Urothelium cell line (cell line): ENCODE data around the gene LTB4R.

Experiments used
- DNase-seq: peaks from one replicate; pipeline ENCODE4 v3.0.0; 2011; ENCODE audit warnings: low spot score, mixed read lengths
- FAIRE-seq: peaks from 2 replicates; lab custom pipeline; 2011; peaks lifted over from hg19 to GRCh38; lab: Jason Lieb, UNC

LTB4R gene

DNA sequence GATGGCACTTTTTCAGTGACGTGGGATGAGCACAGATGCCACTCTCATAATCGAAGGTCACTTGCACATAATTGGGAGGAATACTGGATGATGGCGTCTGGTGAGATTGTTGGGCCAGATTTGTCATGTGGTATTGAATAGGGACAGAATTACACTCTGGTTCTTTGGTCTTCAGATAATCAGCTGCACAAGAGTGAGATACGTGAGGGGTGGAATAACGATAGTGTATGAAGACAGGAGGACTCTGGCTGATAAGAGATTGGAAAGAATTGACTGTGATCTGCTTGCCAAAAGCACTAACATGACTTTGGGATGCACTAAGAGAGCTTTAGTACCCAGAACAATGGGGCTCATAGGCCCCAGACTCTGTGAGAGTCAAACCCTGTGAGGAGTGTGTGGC lies 32.9 kb upstream of the LTB4R start:
- FAIRE-seq (no peak), DNase-seq (no peak)

DNA sequence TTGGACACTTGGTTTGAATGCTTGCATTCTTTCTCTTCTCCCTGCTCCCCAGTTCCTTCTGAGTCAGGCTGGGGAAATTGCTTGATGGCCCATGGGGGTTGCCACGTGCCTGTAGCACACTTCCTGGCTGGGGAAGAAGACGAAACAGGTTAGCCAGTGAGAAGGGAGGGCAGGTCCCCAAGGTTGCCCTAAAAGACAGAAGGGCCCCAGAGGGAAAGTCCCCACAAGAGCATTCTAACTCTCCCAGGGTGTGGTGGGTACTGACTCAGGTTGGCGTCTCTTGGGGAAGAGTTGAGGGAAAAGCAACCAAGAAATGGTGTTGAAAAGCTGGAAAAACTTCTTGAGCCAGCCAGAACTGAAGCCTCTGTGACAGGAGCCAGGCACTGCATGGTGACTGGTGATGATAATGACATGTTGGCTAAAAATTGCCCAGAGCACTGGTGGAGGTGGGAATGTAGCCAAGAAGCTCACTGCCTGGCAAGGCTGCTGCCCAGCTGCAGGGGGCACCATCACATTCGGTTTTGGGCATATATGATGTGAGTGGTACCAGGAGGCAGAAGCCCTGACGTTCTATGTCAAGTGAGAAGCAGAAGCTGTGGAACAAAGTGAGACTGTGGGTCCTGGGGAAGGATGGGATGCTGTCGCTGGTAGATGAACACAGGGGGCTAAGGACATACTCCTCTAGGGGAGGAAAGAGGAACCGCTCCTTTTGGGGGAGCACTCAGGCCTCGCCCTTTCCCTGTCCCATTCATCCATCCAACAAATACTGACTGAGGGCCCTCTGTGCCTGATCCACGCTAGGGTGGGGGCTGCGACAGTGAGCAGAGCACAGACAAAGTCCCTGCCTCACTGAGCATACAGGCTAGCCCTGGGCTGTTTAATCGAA lies 31.8 kb upstream of the LTB4R start:
- DNase-seq, result no peak
- FAIRE-seq, result no peak

DNA sequence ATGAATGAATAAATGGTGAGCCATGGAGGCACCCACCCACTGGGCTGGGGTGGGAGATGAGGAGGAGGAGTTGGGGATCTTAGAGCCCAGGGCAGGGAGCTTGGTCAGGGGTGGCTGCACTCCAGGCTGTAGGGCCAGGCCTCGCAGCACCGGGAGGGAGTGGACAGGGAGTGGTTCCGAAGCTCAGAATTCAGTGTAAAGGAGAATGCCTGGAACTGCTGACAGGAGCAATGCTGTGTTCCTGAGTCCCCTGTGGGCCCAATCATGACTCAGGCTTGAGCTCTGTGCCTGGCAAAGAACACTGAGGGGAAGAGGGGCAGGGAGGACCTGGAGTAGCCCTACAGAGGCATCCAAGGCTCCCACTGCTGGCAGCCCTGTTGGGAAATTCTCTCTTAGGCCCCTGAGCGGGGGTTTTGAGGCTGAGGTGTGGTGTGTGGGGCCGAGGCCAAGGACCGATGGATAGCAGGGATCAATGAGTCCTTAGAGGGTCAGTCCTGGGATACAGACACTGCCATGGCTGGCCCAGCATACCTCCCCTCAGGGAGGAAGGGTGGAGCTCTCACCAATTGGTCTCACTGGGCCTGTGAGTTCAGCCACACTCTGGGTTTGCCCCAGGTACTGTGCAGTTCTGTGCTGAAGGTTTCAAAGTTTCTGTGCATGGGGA lies 30.4 kb upstream of the LTB4R start:
- no peak for FAIRE-seq
- no peak for DNase-seq

DNA sequence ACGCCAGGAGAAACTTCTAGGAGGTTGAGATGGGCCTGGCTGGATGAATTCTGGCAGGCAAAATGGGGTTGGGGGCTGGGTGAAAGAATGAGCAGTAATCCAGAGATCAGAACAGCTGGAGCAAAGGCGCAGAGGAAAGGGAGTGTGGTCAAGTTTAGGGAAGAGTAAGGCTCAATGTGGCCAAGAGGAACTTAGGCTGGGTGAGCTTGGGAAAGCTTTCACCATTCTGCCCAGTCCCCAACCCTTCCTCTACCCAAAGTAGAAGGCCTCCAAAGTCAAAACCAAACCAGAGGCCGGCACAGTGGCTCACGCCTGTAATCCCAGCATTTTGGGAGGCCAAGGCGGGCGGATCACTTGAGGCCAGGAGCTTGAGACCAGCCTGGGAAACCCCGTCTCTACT lies 29.7 kb upstream of the LTB4R start:
- no peak for FAIRE-seq
- no peak for DNase-seq

DNA sequence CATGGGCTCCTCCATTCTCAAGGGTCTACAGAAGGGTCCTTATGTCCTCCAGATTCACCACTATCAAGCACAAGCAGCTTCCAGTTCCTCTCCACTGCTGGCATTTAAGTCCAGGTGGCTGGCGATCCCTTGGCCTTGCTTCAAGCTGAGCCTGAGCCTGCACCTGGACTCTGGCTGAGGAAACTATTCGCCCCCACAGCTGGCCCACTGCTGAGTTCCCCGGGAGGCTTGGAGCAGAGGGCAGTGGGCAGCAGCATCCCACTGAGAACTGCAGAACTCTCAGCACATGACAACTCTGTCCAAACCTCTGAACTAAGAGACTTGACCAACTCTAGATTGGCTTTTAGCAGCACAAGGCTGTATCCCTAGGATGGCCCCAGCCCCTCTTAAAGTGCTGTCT lies 28.6 kb upstream of the LTB4R start:
- DNase-seq, result no peak
- FAIRE-seq, result no peak

DNA sequence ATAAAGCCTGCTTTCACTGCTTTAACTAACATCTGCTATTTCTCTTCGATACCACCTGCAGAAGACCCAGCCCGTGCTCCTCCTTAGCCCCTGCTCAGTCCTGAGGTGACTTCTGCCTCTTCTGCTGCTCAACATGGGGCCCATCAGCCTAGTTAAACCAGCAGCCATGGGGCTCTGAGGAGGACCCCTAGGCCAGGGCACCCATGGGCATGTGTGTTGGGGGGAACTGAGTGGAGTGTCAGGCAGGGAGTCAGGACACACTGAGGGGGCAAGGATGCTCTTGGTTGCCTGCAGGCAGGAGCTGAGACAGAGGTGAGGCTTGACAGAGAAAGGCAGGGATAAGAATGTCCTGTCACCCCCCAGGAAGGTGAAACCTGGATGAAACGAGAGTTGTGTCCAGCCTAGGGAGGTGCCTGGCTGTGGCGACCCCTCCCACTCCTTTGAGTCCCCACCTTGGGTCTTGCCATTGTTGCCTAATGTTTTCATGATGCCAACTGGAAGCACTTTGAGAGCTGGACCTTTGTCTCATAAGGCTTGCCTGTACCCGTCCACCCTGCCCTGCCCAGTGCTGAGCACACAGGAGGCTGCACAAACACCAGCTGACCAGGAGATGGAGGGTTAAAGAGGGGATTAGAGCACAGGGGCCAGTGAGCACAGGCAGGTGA lies 27.4 kb upstream of the LTB4R start:
- DNase-seq (no peak), FAIRE-seq (no peak)

DNA sequence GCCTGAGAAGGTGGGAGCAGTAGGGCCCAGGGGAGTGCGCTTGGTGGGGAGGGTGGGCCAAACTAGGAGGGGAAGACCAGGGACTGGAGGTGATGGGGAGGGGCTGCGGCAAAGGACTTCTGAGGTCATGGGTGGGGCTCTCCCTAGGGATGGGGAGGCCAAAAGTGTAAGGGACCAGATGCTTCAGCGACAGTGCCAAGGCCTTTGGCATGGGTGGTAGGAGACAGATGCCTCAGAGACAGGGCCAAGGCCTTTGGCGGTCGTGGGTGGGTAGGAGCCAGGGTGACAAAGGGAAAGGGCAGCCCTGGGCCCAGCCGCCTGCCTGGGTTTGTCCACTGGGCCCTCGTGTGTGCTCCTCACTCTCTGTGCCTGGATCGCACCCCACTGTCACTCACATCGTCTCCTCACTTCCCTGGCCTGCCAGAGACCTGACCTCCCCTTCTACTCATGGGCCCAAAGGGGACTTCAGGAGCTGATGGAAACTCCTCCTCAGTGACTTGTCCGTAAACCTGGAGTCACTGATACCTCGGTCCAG lies 26.7 kb upstream of the LTB4R start:
- no peak for DNase-seq
- no peak for FAIRE-seq

DNA sequence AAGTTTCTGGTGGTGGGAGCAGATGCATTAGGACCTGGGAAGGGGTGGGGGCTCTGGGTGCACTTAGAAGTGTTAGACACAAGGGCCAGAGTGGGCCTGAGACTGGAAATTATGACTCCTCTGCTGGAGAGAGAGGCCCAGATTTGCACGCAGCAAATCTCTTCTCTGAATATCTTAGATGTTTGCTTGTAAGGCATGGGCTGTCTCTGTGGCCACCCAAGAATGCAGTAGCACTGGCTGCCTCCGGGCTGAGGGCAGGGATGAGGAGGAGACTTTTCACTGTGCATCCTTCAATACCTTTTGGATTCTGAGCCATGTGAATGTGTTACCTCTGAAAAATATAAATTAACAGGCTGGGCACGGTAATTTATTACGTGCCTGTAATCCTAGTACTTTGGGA lies 26.0 kb upstream of the LTB4R start:
- FAIRE-seq, result no peak
- no peak for DNase-seq

DNA sequence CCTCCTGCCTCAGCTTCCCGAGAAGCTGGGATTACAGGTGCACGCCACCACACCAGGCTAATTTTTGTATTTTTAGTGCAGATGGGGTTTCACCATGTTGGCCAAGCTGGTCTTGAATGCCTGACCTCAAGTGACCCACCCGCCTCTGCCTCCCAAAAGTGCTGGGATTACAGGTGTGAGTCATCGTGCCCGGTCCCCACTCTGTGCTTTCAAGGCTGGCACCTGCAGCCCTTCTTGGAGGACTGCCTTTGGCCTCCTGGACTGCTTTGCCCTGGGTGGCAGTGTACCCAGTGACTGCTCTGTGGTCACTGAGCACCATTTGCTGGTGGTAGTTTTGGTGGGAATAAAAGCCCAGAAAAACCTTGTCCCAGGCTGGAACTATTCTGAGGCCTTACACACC lies 24.3 kb upstream of the LTB4R start:
- FAIRE-seq, result no peak
- DNase-seq, result no peak

DNA sequence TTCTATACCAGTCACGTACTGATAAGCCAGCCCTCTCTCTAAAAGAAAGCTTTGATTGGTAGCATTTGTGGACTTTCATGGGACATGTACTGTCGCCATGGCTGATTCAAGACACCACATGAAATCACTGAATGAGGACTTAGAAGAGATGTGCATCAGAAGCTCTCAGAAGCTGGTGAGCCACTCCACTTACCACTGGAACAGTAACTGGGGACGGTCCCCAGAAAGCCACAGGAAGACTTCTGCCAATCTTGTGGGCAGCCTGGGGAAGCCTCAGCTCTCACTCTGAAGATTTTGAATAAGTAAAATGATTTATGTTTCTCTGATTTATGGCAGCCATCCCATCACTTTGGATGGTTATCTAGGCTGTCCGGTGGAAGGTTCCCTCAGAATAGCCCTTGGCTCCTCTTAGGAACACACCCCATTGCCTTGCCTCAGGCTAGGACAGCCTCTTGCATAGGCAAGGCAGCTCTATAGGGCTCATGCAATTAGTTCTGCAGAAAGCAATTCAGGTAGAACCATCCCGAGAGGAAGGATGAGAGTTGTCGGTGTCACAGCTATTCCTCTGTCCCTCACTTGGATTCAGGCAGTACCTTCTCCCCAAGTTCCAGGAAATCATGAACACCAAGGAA lies 21.5 kb upstream of the LTB4R start:
- FAIRE-seq, result no peak
- no peak for DNase-seq

DNA sequence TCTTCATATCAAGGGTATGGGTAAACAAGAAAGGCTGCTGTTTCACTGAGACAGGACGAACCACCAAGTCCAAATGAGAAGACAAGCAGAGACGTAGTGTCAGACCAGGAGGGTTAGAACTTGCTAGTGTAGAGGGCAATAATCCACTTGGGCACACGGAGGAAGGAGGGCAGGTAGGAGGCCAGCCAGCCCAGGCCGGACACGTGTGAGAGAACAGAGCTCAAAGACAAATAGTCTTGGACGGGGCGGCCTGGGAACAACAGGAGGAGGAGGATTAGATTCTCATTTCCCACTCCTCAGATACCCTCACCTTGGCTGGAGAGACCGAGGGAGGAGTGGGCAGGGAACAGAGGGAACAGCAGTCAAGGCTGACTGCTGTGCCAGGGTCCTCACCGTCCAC lies 20.6 kb upstream of the LTB4R start:
- FAIRE-seq (no peak), DNase-seq (no peak)

DNA sequence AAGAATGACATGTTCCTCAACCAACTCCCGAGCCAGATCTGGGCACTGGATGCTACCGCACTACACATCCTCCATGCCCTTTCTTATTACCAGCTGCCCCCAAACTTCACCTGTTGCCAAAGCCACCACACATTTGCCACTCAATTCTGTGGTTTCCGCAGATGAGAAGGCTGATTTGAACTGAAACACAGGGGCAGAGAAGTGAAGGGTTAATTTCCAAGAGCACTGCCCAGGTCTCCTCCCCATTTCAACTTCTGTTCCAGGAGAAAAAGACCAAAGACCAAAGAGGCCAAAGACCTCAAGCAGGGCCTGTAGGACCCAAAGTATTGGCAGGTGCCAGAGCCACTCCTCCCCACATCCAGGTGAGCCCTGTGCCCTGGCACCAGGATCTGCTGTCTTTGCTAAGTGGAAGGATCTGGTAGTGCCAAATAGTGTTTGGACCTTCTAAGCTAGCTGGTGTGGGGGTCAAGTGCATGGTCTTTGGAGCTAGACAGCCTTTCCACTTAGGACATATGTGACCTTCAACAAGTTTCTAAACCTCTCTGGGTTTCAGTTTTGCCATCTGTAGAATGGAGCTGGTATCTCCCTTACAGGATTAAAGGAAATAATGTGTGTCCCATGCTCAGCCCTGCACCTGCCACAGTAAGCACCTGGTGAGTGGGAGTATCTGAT lies 19.7 kb upstream of the LTB4R start:
- FAIRE-seq, result no peak

DNA sequence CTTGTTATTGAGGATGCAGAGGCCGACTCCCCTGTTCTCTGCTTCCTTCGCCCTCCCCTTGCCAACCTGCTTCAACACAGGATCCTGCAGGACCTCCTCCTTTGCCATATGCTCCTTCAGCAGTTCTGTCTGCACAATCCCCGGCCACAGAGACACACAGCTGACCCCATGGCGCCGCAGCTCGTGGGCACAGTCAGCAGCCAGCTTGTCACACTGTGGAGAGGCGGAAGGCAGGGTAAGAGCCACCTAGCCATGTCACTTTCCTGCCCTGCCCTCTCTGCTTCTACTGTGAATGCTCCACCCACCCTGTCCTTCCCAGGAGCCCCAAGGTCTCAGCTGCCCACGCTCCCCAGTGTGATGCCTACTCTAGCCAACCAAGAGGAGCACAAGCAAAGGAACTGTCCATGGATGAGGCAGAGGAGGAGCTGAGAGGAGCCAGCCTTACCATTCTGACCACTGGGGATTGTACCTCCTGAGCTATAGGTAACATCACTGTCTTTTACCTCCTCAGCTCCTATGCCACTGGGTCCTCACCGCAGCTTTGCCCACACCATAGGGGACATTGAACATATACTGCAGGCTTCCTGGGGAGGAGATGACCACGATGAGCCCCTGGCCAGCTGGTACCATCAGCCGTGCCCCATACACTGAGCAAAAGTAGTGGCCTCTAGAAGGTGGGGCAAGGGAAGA lies 19.0 kb upstream of the LTB4R start:
- no peak for FAIRE-seq
- DNase-seq, result no peak

More for the DNA sequence above, 19.7 kb upstream of the LTB4R start:
- DNase-seq, result no peak

DNA sequence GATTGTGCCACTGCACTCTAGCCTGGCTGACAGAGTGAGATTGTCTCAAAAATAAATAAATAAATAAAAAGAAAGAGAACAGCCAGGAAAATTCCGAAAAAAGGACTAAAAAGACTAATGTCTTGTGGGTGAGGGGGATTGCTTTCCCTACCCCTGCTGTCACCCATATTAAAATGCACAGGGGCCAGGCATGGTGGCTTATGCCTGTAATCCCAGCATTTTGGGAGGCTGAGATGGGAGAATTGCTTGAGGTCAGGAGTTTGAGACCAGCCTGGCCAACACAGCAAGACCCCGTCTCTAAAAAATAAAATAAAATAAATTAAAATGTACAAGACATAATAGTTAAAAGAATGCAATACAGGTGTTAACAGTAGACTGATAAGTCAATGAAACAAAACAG lies 17.8 kb upstream of the LTB4R start:
- DNase-seq, result no peak
- no peak for FAIRE-seq

DNA sequence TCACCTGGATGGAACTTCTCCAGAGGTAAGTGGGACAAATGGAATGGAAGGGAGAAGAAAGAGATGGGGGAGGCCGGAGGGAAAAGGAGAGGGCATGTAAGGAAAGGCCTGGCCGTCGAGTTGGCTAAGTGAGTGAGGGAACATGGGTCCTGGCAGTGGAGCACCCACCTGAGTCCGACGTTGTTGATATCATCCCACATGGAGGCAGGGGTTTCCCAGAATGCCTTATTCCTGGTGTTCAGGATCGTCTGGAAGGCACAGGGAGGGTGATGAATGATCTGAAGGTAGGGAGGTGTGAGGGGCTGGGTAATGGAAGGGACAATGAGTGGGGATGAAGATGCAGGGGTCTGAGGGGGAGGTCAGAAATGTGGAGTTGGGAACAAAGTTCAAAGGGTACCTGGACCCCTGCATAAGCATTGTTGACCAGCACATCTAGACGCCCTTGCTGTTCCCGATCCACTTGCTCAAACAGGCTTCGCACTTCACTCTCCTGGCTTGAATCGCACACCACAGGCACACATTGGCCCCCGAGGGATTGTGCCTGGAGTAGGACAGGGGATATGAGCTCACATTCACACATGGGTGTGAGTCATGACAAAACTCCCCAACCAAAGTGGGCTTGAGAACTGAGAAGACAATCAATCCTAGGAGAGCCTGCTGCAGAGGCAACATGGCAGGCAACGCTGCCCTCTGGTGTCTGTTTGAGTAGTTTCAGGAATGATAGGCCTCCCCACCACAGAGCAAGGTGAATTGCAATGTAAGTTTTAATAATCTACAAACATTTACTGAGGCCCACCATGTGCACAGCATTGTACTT lies 14.8 kb upstream of the LTB4R start:
- peak; percentile 75 for DNase-seq
- FAIRE-seq, result no peak

DNA sequence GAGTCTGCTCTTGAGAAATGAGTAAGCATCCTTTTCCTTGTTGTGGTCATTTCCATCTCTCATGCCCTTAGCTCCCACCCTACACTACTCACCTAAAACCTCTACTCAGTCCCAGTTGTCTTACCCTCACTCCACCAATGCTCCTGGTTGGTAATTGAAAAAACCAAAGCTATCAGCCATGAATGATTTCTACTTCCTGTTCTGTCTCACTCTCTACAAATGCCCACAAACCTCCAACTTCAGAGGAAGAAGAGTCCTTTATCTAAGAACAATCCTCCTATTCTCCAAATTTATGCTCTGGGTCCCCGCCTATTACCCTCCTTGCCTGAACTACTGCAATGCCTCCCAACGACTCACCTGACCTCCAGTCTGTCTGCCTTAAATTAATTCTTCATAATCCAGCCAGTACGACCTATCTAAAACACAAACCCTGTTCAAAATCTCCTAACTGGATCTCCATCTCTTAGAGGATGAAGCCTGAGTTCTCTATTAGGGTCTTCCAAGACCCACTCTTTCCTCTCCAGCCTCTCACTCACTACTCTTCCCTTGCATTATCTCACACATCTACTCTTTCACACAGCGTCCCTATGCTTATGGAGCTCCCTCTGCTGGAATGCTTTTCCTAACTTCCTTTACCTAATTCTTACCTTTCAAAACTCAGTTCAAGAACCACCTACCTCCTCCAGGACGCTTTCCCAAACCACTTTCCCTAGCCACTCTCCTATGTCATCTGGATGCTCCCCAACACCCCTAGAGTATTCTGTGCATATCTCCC lies 13.9 kb upstream of the LTB4R start:
- FAIRE-seq (no peak), DNase-seq (peak; percentile 32)

DNA sequence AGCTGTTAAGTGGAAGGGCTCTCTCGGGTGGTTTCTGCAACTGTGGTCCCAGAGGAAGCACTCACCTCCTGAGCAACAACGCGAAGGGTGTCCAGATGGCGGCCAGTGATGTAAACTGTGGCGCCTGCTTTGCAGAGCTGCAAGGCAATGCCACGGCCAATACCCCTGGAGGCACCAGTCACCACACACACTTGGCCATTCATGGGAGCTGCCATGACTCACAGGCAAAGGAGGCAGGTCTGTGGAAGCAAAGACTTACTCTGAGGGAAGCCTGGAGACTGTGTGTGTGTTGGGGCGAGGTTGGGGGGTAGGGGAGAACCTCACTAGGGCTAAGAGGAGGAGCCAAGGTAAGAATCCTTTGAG lies 12.4 kb upstream of the LTB4R start:
- FAIRE-seq (no peak), DNase-seq (peak; percentile 65)
